Activated CD8-positive, alpha-beta memory T cell treated with anti-CD3 and anti-CD28 coated beads for 48 hours (primary cell): Measurements from ENCODE around the gene GP1BB.

Experiments
- DNase-seq, 3 experiments: peaks; one replicate each; pipeline ENCODE4 v3.0.0-alpha.2; 2020; ENCODE audit warnings: low read depth in 2 of 3, low spot score in 2 of 3

Gene GP1BB

DNA sequence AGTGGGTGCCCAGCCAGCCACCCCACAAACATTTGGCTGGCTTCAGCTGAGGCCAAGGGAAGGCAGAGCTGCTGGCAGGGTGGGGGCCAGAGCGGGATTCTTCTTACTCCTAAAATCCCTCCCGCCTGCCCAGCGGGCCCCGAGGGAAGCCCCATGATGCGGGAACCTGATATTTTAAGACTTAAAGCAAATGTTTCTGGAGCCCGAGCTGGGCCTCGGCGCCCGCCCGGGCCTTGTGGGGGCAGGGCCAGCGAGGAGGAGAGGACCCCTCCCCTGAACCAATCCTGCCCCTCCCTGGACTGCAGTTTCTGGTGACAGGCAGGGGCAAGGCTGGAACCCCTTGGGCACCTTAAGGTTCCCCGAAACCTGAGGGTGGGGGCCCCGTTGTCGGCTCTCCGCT lies 17.2 kb downstream of the GP1BB start:
- DNase-seq = no peak

DNA sequence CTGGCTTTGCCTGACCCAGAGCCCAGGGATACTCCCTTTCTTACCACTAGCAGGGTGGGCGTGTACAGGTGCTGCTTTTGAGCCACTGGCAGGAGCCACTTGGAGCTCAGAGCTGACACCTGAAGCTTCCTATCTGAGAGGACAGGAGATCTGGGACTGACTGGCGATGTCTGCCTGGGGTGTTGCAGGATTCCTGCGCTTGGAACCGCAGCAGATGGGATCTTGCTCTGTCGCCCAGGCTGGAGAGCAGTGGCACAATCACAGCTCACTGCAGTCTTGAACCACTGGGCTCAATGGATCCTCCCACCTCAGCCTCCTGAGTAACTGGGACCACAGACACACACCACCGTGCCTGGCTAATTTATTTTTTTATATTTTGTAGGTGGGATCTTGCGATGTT lies 17.7 kb downstream of the GP1BB start:
- no peak for DNase-seq

DNA sequence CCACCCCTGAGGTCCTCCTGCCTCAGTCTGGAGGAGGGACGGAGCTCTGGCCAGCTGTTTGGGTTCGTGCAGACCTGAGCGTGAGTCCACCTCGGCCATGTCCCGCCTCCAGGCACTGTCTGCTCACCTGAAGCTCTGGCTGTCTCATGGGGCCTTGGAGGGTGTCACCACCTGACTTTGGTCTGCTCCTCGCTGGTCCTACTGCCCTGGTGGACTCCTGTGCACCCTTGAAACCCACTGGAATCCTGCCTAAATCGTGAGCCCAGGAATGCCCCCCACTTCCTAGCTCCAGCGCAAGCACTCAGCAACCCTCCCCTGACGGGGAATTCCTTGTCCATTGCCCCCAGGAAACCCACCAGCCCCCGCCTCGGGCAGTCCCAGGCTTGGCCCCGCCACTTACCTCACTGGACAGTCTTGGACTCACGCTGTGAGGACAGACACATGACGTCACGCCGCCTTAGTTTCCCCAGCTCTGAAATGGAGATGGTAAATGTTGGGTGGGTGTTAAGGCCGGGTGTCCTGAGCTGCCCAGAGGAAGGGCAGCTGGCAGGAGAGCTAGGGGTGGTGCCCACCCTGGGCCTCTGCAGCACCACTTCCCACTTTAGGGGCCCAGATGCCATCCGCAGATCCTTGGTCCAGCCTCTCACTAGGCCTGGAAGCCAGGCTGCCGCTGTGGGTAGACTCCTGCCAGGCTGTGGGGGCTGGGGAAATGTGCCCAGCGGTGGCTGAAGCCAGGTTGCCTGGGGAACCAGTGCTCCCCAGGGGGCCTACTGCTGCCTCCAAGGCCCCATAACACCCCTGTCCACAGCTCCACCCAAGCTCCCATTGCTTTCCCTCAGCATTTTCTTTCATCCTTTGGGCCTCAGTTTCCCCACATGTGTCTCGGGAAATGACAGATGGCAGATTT lies 19.1 kb downstream of the GP1BB start:
- no peak for DNase-seq

DNA sequence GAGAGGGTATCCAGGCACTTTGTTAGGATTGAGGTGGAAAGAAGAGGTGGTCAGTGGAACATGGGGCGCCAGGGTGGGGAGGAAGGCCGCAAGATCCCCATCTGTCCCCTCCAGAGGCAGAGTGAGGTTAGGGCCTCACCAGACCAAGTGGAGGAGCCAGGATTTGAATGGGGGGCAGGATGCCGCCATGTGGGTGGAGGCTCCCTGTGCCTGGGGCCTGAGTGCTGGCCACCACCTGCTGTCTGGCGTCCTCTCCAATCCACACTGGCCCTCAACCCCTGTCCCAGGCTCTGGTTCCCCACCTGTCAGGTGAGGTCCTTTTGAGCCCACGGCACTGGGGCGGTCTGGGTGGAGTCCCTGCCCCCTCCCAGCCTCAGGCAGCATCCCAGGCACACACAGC lies 19.7 kb downstream of the GP1BB start:
- DNase-seq = no peak

DNA sequence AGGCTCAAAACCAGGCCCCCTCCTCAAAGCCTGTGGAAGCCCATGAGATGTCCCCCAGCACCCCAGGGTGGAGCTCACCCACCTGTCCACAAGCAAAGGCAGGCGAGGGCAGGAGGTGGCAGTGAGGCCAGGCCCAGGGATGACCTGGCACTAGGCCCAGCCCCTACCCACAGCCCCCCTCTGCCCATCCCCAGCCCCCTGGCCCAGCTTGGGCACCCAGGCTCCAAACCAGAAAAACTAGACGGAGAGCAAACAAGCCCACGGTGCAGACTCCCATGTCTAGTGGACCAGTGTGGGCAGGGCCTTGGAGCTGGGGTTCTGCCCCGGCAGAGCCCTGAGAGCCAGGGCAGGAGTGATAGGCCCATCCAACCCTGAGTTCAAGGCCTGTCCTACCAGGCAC lies 20.3 kb downstream of the GP1BB start:
- no peak for DNase-seq

DNA sequence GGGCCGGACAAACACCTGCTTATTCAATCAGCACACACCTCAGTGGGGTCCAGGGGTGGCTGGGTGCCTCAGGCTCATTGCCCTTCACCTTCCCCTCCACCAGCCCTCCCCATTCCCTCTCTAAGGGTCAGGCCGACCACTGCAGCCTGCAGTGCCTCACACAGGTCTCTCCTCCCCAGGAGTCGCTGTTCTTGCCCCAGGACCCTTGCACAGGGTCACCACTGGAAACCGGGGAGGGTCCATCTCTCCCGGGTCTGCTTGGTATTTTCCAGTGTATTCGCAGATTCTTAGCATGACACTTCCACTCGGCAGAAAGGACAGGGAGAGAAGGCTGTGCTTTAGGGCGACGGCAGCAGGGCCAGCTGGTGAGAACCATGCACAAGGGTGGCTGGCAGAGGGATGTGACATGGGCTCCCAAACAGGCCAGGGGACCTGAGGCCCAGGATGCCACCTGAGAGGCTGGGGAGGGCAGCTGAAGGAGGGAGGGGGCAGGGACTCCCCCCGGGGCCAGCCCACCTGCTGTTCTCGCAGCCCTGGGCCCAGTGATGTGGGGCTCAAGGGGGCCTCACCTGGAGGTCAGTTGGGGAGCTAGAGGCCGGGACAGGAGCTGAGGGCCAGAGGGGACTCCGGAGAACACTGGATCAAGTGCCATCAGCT lies 21.1 kb downstream of the GP1BB start:
- no peak for DNase-seq

DNA sequence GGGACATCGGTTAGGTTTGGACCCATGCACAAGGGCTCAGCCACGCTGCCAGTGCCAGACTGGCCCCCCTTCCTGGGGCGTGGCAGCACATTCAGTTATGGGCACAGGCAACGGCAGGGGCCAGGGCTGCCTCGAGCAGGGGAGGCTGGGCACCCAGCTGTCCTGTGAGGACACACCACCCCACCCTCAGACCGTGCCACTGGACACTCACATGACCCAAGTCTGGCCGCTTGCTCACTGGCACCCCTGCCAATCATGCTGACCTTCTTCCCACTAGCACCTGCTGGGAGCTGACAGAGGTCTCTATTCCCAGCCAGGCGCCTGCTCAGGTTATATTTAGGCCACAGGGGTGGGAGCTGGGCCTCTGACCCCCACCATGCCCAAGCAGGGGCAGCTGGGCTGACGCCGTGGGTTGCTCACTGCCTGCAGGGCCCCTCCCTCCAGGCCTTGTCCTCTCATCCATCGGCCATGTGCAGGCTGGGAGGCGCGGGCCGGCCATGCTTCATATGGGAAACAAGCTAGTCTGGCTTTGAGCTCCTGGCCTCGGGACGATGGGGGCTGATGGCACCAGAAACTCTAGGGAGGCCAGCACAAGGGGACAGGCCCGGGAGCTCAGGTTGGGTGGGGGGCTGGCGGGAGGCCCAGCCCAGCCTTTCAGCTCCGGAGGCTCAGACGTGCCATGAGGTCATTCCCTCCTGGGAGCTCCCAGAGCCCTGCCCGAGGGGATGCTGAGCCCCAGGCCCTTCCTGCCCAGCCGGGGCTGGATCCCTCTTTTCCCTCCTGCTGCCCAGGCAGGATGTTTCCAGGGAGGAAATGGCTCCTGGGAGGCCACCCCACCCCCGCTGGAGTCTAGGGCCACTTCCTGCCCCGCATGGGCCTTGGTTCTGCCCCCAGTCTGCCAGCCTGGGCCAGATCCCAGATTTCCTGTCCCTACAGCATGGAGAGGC lies 22.1 kb downstream of the GP1BB start:
- DNase-seq = no peak

DNA sequence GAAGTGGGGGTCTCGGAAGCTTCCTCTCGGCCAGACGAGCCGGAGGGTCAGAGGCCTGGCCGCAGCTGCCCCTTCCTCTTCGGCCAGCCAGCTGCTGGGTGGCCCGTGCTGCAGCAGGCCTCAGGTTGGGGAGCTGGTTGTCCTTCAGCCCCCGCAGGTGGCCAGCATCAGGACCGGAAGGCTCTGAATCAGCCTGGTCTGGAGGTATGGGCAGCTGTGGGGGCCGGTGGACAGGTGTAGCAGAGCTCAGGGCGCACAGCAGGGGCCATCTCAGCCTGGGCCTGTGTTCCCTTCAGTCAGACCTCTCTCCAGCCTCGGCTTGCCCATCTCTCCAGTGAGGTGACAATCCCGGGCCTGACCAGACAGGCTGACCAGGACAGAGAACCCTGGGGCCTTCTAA lies 23.4 kb downstream of the GP1BB start:
- DNase-seq = no peak

DNA sequence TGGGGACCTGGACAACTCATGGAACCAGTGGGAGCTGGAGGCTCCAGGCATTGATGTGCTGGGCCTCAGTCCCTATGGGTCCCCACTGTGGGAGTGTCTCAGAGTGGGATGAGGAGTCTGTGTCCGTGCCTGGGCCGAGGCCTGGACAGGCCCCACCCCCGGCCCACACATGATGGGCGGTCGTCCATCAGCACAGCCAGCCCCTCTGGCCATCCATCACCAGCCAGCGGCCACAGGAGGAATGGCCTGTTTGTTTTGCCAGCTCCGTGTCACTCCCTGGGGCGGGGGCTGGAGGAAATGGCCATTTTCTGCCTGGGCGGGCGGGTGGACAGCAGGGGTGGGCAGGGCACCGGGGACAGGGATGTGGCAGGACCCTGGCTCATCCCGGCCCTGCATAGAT lies 24.2 kb downstream of the GP1BB start:
- DNase-seq = no peak

DNA sequence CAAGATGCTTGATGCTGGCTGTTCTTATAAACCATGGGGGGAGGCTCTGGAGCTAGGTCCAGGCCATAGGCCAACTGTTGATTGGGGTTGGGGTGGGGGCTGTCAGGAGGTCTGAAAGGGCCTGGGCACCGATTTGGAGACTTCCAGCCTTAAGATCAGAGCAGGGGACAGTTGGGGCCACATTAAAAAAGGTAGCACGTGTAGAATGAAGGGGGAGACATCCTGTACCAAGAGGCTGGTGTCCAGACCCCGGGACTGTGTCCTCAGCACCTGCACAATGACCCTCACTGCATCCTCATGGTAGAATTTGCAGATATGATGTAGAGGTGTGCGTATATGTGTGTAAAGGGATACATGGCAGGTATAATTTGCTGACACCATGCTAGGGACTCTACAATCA lies 24.8 kb downstream of the GP1BB start:
- DNase-seq = no peak

DNA sequence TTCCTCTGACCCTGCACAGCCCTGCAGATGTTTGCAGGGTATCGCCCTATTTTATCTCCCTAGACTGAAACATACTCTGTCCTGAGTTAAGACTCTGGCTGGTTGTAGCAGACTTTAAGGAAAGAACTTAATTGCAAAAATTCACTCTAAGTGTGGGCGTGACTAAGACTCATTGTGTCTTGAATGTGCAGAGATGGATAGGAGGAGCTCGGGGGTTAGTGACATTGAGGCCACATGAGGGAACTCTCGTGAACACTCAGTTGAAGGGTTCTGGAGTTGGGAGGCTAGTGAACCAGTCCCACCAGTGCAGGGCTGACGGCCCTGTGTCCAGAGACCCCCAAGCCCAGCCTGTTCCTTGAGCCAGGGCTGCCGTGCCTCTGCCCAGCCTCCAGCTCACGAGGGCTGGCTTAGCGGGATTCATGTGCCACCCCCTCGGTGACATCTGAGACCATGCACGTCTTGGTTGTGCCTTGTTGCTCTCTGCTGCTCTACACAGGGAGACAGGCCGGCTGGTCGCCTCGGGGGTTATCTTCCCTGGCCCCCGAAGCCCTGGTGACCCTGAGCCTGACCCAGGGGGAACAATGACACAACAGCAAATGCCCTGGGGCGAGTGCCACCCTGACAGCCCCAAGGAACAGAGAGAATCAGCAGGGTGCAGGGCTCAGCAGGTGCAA lies 25.8 kb downstream of the GP1BB start:
- DNase-seq = no peak

DNA sequence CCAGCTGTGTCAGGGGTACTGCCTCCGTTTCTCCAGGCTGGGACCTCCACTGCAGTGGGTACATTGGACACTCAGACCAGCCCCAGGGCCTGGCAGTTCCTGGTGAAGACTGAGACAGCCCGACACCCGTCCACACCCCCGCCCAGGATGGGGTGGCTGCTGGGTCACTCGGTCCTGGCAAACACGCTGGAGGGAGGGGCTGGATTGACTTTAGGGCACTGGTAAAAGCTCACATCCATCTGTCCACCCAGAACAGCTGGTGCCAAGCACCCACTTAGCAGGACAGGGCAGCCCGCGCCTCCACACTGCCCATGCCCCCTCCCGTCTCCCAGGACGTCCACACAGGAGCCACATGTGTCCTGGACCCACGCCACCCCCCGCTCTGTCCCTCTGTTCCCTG lies 26.5 kb downstream of the GP1BB start:
- DNase-seq = no peak

DNA sequence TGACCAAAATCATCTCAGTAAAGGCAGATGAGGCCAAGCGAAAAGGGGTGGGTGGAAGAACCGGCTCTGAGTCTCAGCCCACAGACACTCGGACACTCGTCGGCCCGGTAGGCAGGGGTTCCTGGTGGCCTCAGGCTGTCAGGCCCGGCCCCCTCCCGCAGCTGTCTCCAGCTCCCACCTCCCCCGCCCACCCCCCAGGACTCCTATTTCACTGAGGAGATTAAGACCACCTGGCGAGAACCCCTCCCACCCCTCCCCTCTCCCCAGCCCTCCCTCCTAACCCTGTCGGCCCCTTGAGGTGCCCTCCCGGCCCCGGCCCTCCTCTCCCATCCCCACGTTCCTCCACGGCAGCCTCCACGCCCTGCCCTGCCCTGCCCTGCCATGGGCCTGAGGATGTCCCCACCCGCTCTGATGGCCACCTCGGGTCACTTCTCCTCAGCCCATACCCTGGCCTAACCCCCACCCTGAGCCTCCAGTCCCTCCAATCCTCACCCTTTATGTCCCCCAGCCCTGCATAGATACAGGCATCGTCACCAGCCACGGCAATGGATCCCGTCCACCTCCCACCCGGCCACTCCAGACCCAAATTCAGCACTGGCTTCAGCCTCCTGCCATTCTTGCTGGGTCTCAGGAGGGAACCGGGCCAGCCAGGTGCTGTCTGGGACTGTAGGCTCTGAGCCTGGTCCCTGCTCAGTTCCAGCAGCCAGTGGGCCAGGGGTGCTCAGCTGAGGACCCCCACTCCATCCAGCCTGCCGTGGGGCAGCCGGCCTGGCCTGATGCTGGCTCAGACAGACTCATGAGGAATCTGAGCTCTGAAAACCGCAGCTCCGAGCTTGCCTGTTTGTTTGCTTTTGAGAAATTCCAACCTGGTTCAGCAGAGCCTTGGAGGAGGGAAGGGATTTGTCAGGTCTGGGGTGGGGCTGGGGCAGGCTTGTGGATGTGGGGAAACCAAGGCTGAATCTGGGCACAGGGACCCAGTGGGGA lies 27.5 kb downstream of the GP1BB start:
- DNase-seq = no peak

DNA sequence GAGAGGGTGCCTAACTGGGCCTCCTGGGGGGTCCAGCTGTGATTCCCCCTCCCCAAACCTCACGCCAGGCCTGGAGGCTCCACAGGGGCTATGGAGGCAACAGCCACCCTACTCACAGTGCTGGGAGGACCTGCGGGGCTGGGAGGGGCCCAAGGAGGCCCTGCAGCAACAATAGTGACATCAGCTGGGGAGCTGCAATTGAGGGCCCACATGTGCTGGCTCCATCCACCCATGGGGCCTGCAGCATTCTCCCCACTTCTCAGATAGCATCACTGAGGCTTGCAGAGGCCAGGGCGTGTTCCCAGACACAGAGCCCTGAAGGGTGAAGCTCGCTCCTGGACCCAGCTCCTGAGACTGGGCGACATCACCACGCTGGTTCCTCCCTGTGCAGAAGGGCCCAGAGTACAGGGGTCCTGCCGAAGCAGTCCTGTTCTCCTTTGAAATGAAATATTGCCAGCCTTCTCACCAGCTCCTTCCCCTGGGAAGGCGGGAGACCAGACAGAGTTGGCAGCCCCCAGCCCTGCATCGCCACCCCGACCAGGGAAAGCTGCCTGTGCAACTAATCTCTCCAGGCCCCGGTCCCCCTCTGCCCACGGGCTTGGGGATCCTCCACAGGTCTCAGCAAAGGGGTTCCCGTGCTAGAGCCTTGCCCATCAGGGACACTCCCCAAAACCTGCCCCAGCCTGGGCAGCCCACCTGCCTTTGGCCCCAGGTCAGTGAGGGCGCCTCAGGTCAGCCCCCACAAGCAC lies 28.3 kb downstream of the GP1BB start:
- no peak for DNase-seq

DNA sequence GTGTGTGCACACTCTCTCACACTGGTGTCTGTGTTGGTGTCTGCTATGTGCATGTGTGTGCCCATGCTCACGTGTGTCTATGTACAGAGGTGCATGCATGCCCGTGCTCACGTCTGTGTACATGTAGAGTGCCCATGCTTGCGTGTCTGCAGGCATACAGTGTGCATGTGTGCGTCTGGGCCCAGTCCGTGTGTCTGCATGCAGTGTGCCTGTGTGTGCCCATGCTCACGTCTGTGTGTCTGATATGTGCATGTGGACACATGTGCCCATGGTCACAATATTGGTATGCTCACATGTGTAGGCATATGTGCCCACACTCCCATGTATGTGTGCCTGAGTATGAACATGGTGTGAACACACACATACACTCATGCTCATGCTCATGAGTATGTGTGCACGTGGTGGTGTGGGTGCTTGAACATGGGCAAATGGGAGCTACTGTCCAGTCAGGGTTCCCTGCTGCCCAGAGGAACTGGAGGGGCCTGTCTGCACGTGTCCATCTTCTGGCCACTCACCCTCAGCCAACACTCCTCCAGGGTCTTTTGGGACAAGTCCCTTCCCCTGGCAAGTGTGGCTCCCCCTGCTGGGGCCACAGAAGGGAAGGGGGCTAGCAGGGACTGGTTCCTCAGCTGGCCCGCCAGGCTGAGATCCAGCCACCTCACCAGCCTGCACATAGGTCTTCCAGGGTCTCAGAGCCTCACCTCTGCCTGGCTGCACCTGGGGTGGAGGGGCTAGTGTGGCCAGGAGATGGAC lies 29.9 kb downstream of the GP1BB start:
- DNase-seq = no peak

DNA sequence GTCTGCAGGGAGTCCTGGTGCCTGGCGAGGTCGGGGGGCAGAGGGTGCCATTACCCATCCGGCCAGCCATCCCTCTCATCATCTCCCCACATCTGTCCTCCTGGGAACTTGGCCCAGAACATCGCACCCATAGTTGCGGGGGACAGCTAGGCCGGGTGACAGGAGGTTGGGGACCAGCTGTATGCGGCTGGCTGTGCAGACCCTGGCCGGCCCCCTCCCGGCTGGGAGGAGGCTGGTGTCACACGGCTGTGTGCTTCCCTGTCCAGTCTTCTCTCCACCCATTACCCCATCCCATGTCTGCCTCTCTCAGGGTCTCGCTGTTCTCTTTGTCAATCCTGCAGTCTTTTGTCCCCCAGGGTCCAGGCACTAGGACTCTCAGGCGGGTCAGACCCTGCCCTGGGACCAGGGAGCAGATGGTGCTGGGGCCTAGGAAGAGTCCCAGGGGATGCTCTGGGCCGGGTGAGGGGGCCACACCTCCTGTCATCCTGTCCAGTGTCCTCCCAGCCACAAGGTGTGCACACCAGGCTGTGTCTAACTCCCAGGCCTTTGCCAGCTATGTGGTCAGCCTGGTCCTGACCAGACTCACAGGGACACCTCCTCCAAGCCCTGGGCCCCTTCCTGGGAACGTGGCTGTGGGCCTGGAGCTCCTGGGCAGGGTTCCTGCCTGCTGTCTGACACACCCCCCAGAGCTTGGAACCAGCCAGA lies 30.8 kb downstream of the GP1BB start:
- DNase-seq = no peak

DNA sequence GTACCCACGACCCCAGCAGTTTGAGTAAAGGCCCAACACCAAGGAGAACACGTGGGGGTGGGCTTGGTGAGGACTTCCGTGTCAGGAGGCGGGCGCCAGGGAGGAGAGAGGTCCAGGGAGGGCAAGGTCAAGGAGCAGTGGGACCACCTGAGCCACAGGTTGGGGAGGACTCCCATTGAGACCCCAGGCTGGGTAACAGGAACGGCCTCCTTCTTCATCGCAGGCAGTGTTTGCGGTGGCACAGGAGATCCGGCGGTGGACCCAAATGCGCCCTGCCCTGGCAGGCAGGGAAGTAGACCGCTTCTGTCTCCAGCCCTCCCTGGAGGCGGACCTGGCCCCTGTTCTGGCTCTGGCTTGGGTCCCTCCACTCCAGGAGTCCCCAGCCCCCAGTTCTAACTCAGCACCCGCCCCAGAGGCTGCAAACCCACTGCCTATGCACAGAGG lies 31.4 kb downstream of the GP1BB start:
- DNase-seq = no peak
